MM.1S (cell line): ENCODE measurements around the gene TADA2B.

Source experiments
- DNase-seq: peaks from one replicate; pipeline ENCODE4 v3.0.0-alpha.2; 2015
- H2AFZ ChIP-seq: fragments of 300-600 bp; sonication (generic); 2 replicates; pipeline ENCODE4 v1.6.0; 2016; ENCODE audit warnings: antibody characterized with exemption, low read length
- H3F3A ChIP-seq: fragments of 300-600 bp; sonication (generic); 2 replicates; pipeline ENCODE4 v1.6.1; 2016; ENCODE audit warnings: mild to moderate bottlenecking, antibody characterized with exemption, low read length, moderate library complexity, mixed read lengths; ENCODE audit not compliant: insufficient read depth
- H3K27ac ChIP-seq: fragments of 300-600 bp; sonication (generic); 2 replicates; pipeline ENCODE4 v1.5.1; 2016; ENCODE audit warnings: mild to moderate bottlenecking, low read length
- H3K27me3 ChIP-seq: fragments of 300-600 bp; sonication (generic); replicated peaks from 2 replicates; pipeline ENCODE4 v1.6.0; 2016; ENCODE audit warnings: low read length; ENCODE audit not compliant: insufficient read depth
- H3K36me3 ChIP-seq: fragments of 300-600 bp; sonication (generic); replicated peaks from 2 replicates; pipeline ENCODE4 v1.6.1; 2016; ENCODE audit warnings: mild to moderate bottlenecking, low read length, mixed read lengths; ENCODE audit not compliant: insufficient read depth
- H3K4me1 ChIP-seq: fragments of 300-600 bp; sonication (generic); 2 replicates; pipeline ENCODE4 v1.6.1; 2016; ENCODE audit warnings: low read length, mixed read lengths
- H3K4me2 ChIP-seq: fragments of 300-600 bp; sonication (generic); 2 replicates; pipeline ENCODE4 v1.6.0; 2016; ENCODE audit warnings: low read depth, low read length
- H3K4me3 ChIP-seq: fragments of 300-600 bp; sonication (generic); 2 replicates; pipeline ENCODE4 v1.5.1; 2016; ENCODE audit warnings: low read length, mixed read lengths
- H3K79me2 ChIP-seq: fragments of 300-600 bp; sonication (generic); 2 replicates; pipeline ENCODE4 v1.6.1; 2016; ENCODE audit warnings: mixed run types, low read length, mixed read lengths
- H3K9ac ChIP-seq: fragments of 300-600 bp; sonication (generic); 2 replicates; pipeline ENCODE4 v1.6.1; 2016; ENCODE audit warnings: low read length, mixed read lengths
- H3K9me2 ChIP-seq: fragments of 300-600 bp; sonication (generic); replicated peaks from 2 replicates; pipeline ENCODE4 v1.6.1; 2016; ENCODE audit warnings: mild to moderate bottlenecking, low read length, mixed read lengths; ENCODE audit not compliant: insufficient read depth
- H3K9me3 ChIP-seq: fragments of 300-600 bp; sonication (generic); replicated peaks from 2 replicates; pipeline ENCODE4 v1.6.1; 2016; ENCODE audit warnings: mild to moderate bottlenecking, low read length, mixed read lengths; ENCODE audit not compliant: insufficient read depth
- H4K20me1 ChIP-seq: fragments of 300-600 bp; sonication (generic); 2 replicates; pipeline ENCODE4 v1.6.1; 2016; ENCODE audit warnings: mild to moderate bottlenecking, low read length, moderate library complexity, mixed read lengths; ENCODE audit not compliant: insufficient read depth
- CTCF ChIP-seq: fragments of 300-600 bp; sonication (generic); IDR thresholded peaks from 2 replicates; pipeline ENCODE4 v1.5.1; 2016; ENCODE audit warnings: antibody characterized with exemption, low read length, mixed read lengths
- EZH2 ChIP-seq: fragments of 300-600 bp; sonication (generic); optimal IDR thresholded peaks from 2 replicates; pipeline ENCODE3; 2017; ENCODE audit warnings: low read depth, mild to moderate bottlenecking, antibody characterized with exemption, low read length, mixed read lengths
- EZH2phosphoT487 ChIP-seq: fragments of 300-600 bp; sonication (generic); IDR thresholded peaks from 2 replicates; pipeline ENCODE4 v1.6.1; 2018; ENCODE audit warnings: antibody characterized with exemption, low read length

Gene TADA2B

GRCh38 chr4:7003176-7003878, 39.8 kb upstream of the TADA2B start:
- Histone ChIP-seq H3K4me1 (peaks cover 14% of the 10 kb centered on the region), H3K9ac (no peak overlapping the region), H3K4me2 (no peak overlapping the region), H4K20me1 (peaks cover 4% of the 10 kb centered on the region), H2AFZ (no peak overlapping the region), H3K4me3 (no peak overlapping the region), H3K36me3 (peaks cover 18% of the 10 kb centered on the region), H3K79me2 (peaks cover 78% of the 10 kb centered on the region), H3F3A (peaks cover 8% of the 10 kb centered on the region; the same call in 1 of the 2 replicates), H3K9me3 (no peaks in the 10 kb centered on the region), H3K9me2 (no peaks in the 10 kb centered on the region), H3K27ac (no peak overlapping the region), H3K27me3 (no peaks in the 10 kb centered on the region)
- TF ChIP-seq EZH2phosphoT487: no peak
- TF ChIP-seq CTCF: no peak
- no peak for TF ChIP-seq EZH2
- DNase-seq: no peak

DNA sequence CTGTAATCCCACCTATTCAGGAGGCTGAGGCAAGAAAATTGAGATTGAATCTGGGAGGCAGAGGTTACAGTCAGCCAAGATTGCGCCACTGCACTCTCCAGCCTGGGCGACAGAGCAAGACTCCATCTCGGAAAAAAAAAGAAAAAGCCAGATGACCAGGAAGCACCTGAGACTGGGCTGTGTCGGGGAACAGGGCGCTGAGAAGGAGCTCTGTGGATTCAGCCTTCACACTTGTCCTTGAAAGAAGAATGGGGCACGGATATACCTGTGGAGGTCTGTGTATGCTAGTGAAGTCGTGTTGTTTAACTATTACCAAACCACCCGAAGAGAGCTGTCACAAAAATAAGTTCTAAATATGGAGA, 39.3 kb upstream of the TADA2B start:
- Histone ChIP-seq H4K20me1 (peaks cover 4% of the 10 kb centered on the region), H3K9me2 (no peaks in the 10 kb centered on the region), H3K4me3 (no peak overlapping the region), H3F3A (peaks cover 8% of the 10 kb centered on the region; the same call in 1 of the 2 replicates), H3K36me3 (peaks cover 21% of the 10 kb centered on the region), H2AFZ (no peak overlapping the region), H3K79me2 (peaks cover 82% of the 10 kb centered on the region), H3K27ac (no peak overlapping the region), H3K9me3 (no peaks in the 10 kb centered on the region), H3K4me2 (no peak overlapping the region), H3K27me3 (no peaks in the 10 kb centered on the region), H3K4me1 (peaks cover 14% of the 10 kb centered on the region), H3K9ac (no peak overlapping the region)
- DNase-seq: no peak
- no peak for TF ChIP-seq CTCF
- no peak for TF ChIP-seq EZH2
- no peak for TF ChIP-seq EZH2phosphoT487

- Histone ChIP-seq H3K27ac (no peak overlapping the region), H2AFZ (no peak overlapping the region), H3K4me3 (no peak overlapping the region), H3K4me2 (no peak overlapping the region), H3F3A (peaks cover 8% of the 10 kb centered on the region; the same call in 1 of the 2 replicates), H3K27me3 (no peaks in the 10 kb centered on the region), H3K36me3 (peaks cover 24% of the 10 kb centered on the region), H4K20me1 (peaks cover 4% of the 10 kb centered on the region), H3K79me2 (peaks cover 82% of the 10 kb centered on the region), H3K9ac (no peak overlapping the region), H3K4me1 (peaks cover 14% of the 10 kb centered on the region), H3K9me3 (no peaks in the 10 kb centered on the region), H3K9me2 (no peaks in the 10 kb centered on the region)
- TF ChIP-seq EZH2 (no peak), CTCF (no peak)
- DNase-seq: no peak
Measured at GRCh38 chr4:7004331-7004730, 38.8 kb upstream of the TADA2B start.
